NCI-H1417 (cell line): ENCODE measurements around the gene SMAGP.

Experiments
- DNase-seq, 3 experiments: peaks; one replicate each; lab custom pipeline; 2025; lab: John Stamatoyannopoulos, UW

SMAGP gene

DNA sequence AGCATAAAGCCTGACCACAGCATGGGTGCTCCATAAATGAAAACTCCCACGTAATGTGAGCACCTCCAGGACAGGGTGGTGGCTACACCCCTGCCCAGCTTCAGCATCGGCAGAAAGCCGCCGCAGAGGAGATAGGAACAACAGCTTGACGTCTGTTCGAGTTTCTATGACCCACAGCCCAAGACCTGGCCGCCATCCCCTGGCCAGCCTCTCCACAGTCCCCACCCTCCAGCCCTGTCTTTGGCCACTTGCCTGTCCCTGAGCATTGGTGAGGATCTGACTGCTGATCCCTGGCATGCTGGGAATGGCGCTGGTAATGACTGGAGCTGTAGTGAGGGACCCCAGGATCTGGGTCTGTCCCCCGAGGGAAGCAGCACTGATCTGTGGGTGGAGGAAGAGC, 73.7 kb downstream of the SMAGP start:
- no peak for DNase-seq

DNA sequence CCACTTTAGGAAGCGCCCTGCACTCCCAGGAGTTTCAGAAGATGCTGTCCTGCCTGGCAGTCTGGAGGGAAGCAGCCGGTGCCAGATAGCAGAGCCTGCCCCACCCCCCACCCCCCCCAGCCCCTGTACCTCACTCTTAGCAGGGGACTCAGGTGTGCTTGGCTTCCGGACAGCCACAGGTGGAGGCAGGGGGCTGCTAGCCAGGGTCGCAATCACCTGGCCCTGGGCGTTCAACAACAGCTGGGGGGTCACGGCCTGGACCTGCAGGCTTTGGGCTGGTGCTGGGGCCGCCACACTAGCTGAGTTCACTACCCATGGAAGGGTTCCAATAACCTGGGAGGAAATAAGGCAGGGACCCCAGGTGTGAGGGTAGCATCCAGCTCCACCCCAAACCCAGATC, 74.4 kb downstream of the SMAGP start:
- DNase-seq: no peak
